ENCODE measurements around the gene BAZ2B. TPM values are rescaled to one million over a fixed set of nuclear protein-coding genes. Genes with fewer than 3 reads are reported as not detected.
"Not testable (repeated sequence)": the region's sequence is repeated elsewhere in the genome, so short reads cannot be mapped to it uniquely, and the experiment has no call there.

The BAZ2B gene, protein sequence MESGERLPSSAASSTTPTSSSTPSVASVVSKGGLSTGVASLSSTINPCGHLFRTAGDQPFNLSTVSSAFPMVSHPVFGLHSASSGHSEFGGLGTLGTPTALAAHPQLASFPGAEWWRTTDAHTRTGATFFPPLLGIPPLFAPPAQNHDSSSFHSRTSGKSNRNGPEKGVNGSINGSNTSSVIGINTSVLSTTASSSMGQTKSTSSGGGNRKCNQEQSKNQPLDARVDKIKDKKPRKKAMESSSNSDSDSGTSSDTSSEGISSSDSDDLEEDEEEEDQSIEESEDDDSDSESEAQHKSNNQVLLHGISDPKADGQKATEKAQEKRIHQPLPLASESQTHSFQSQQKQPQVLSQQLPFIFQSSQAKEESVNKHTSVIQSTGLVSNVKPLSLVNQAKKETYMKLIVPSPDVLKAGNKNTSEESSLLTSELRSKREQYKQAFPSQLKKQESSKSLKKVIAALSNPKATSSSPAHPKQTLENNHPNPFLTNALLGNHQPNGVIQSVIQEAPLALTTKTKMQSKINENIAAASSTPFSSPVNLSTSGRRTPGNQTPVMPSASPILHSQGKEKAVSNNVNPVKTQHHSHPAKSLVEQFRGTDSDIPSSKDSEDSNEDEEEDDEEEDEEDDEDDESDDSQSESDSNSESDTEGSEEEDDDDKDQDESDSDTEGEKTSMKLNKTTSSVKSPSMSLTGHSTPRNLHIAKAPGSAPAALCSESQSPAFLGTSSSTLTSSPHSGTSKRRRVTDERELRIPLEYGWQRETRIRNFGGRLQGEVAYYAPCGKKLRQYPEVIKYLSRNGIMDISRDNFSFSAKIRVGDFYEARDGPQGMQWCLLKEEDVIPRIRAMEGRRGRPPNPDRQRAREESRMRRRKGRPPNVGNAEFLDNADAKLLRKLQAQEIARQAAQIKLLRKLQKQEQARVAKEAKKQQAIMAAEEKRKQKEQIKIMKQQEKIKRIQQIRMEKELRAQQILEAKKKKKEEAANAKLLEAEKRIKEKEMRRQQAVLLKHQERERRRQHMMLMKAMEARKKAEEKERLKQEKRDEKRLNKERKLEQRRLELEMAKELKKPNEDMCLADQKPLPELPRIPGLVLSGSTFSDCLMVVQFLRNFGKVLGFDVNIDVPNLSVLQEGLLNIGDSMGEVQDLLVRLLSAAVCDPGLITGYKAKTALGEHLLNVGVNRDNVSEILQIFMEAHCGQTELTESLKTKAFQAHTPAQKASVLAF (N-terminal part only)
- total RNA-seq (2014; rRNA removed; shearing (Covaris generic)), result 29.5 and 41.5 TPM in 2 replicates
- 25.3 and 30.9 TPM in 2 replicates for polyA plus RNA-seq (2014; cell fraction: nucleus; rRNA removed)

DNA sequence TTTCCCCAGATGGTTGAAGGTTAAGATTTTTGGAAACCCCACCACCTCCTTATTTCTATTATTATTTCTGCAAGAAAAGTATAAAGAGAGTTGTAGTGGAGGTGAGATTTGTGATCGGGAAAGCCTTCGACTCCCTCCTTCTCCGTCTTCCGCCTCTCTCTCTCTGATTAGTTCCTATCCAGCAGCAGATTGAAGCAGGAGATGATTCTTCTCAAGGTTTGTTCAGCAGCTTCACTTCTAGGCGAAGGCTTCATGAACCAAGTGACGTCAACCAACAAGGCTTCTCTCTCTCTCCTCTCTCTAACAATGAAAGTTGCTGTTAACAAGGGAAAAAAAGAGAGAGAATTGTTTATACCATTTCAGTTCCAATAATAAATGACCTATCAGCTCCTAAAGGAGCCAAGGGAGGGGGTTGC lies at the start of gene BAZ2B:
TSS of gene BAZ2B (minus strand) at position 263 of the 416 bp plus-strand sequence. CDS start 137,829 bp downstream, outside the sequence.
- peak; percentile 62 for DNase-seq (ENCODE audit: extremely low read depth, low read depth)

DNA sequence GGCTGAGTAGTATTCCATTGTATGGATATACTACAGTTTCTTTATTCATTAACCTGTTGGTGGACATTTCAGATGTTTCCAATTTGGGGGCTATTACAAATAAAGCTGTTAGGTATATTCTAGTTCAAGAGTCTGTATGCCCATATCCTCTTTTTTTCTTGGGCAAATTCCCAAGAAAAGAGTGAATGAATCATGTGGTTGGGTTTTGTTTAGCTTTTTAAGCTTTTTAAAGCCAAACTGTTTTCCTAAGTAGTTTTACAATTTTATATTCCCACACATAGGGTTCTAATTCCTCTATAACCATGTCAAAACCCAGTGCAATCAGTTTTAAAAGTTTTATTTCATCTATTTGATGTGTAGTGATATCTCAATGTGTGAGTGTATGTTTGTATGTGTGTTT lies 44.9 kb upstream of the BAZ2B start:
- DNase-seq (ENCODE audit: extremely low read depth, low read depth), result no peak

DNA sequence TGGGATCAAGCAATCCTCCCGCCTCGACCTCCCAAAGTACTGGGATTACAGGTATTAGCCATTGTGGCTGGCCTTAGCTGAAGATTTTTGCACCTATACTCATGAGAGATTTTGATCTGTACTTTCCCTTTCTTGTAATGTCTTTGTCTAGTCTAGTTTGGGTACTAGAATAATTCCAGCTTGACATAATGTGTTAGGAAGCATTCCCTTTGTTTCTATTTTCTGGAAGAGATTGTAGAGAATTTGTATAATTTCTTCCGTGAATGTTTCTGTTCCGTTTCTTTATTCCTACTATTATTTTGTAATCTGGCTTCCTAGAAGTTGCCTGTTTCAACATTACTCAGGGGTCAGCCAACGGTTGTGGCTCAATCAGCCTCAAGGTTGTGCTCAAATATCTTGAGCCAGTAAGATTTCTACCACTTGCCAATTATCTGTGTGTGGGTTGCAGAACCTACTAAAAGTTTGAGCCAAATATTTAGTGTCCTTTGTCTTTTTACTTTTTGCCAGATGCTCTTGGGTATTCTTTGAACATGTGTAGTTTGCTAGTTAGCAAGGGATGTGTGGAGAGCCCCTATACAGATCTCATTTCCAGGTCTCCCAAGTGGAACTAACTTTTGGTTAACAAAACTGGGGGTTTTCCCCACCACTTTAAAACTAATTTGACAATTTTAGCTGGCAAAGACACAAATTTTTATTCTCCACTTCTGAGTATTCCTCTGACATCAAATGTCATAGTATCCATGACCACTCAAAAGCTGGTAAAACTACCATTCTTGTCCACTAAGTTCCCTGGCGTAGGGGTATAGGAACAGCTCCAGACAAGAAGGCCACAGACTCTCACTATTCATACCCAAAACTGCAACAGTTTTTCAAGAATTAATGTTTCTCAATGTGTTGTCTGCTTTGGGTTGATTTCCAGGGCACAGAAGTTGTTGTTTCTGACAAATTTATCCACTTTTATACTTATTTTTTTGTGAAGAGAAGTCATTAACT lies 42.8 kb upstream of the BAZ2B start:
- DNase-seq (ENCODE audit: extremely low read depth, low read depth), result no peak

DNA sequence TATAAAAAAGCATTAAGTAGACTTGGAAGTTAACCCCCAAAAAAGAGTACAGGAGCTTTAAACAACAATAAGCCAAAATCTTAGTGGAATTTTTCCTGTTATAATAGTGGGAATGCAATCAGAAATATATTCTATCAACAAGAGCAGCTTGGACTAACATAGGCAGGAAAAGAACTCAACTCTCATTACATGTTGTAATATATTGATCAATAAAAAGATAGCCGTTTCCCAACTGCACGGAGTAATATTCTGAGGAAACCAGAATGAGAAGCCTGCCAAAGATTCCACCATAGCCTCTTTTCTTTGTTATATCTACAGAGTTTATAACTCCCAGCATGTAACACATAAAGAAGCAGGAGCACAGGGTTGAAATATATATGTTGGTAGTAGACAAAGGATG lies 37.6 kb upstream of the BAZ2B start:
- DNase-seq (ENCODE audit: extremely low read depth, low read depth), result no peak

DNA sequence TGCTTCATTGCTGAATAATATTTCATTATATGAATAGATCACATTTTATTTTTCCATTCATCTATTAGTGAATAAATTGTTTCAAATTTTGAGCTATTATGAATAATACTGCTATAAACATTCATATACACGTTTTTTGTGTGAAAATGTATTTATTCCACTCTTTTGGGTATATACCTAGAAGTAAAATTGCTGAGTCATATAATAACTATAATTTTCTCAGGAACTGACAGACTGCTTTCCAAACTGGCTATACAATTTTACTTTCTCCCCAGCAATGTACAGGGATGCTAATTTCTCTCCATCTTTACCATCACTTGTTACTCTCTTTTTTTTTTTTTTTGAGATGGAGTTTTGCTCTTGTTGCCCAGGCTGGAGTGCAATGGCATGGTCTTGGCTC lies 35.5 kb upstream of the BAZ2B start:
- no peak for DNase-seq (ENCODE audit: extremely low read depth, low read depth)

DNA sequence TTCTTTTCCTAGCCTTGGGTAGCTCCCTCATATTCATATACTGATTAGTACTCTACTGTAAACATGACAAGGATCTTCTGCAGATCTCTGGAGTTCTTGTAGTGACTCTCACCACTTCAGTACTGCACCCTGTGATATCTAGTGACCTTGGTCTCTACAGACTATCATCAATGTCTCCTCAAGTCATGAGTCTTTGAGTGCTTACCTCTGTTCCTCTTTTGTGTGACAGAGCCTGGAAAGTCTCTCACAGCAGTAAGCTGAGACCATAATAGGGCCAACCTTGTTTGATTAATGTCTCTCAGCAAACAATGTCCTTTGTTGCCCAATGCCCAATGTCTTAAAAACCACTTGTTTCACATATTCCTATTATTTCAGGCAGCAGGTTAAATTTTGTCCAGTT lies 34.2 kb upstream of the BAZ2B start:
- no peak for DNase-seq (ENCODE audit: extremely low read depth, low read depth)

DNA sequence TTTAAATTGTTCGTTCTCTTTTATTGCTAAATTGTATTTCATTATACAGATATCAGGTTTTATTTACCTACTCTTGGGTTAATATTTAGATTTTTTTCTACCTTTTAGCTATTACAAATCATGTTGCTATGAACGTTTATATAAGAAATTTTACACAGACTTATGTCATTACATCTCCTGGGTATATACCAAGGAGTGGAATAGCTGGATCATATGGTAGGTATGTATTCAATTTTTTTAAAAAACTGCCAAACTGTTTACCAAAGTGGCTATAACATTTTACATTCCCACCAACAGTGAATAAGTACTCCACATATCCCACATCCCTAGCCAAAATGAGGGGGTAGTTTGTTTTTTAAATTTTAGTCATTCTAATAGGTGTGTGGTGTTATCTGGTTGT lies 32.3 kb upstream of the BAZ2B start:
- DNase-seq (ENCODE audit: extremely low read depth, low read depth), result no peak

DNA sequence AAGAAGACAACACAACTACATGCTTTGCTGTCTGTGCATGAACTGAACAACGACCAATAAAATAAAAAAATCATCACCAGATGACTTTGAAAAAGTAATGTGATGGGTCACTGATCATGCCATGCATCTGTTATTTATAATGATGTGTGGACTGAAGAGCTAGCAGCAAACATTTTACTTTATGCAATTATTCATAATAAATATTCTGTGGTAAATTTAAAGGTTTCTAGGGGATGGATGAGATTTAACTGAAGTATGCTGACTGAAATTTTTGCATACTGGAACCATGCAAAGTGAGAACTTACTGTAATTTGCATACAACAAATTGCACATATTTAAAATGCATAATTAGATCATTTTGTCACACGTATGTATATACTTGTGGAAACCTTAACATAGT lies 31.3 kb upstream of the BAZ2B start:
- DNase-seq (ENCODE audit: extremely low read depth, low read depth), result no peak

DNA sequence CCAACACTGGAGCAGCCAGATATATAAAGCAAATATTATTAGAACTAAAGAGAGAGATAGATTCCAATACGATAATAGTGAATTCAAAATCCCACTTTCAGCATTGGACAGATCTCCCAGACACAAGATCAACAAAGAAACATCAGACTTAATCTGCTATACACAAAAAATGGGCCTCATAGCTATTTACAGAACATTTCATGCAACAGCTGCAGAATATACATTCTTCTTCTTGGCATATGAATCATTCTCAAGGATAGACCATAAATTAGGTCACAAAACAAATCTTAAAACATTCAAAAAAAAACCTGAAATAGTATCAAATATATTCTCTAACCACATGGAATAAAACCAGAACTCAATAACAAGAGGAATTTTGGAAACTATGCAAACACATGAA lies 23.8 kb upstream of the BAZ2B start:
- DNase-seq (ENCODE audit: extremely low read depth, low read depth), result no peak

DNA sequence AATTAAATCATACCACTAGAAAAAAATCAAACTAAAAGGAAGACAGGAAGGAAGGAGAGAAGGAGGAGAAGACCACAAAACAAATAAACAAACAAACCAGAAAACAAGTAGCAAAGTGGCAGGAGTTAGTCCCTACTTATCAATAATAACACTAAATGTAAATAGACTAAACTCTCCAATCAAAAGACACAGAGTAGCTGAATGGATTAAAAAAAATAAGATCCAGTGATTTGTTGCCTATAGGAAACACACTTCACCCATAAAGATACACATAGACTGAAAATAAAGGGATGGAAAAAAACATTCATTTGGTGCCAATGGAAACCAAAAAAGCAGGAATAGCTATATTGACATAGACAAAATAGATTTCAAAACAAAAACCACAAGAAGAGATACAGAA lies 23.4 kb upstream of the BAZ2B start:
- DNase-seq (ENCODE audit: extremely low read depth, low read depth), result no peak

DNA sequence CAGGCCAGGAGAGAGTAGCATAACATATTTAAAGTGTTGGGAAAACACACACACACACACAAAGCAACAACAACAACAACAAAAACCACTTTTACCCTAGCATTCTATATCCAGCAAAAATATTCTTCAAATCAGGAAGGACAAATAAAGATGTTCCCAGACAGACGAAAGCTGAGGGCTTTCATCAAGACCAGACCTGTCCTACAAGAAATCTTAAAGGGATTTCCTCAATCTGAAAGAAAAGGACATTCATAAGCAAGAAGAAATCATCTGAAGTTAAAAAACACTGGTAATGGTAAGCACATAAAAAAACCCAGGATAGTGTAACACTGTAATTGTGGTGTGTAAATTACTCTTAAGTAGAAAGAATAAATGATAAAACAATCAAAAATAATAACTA lies 22.7 kb upstream of the BAZ2B start:
- DNase-seq (ENCODE audit: extremely low read depth, low read depth), result no peak

DNA sequence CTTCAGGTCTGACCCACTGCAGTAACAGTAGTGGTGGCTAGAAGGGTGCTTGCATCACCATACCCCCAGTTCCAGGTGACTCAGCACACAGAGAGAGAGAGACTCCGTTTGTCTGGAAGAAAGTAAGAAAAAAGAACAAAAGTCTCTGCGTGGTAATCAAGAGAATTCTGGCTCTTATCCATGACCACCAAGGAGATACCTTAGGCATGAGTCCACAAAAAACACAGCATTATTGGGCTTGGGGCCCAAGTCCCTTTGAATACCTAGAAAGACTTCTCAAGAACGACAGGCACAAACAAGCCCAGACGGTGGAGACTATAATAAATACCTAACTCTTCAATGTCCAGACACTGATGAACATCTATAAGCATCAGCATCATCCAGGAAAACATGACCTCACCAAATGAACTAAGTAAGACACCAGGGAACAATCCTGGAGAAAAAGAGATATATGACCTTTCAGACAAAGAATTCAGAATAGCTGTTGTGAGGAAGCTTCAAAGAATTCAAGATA lies 21.7 kb upstream of the BAZ2B start:
- DNase-seq (ENCODE audit: extremely low read depth, low read depth), result no peak

DNA sequence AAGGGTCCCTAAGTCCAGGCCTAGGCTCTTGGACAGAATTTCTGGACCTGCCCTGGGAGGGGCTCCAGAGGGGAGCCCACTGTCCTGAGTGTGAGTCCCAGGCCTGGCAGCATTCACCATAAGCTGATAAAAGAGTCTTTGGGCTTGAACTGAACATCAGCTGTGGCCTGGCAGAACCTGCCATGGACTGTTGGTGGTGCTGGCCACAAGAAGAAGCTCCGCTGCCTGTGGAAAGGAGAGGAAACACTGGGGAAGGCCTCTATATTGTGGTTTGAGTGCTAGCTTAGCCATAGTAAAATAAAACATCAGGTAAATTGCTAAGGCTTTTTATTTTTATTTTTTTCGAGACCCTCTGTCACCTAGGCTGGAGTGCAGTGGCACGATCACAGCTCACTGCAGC lies 20.9 kb upstream of the BAZ2B start:
- no peak for DNase-seq (ENCODE audit: extremely low read depth, low read depth)

DNA sequence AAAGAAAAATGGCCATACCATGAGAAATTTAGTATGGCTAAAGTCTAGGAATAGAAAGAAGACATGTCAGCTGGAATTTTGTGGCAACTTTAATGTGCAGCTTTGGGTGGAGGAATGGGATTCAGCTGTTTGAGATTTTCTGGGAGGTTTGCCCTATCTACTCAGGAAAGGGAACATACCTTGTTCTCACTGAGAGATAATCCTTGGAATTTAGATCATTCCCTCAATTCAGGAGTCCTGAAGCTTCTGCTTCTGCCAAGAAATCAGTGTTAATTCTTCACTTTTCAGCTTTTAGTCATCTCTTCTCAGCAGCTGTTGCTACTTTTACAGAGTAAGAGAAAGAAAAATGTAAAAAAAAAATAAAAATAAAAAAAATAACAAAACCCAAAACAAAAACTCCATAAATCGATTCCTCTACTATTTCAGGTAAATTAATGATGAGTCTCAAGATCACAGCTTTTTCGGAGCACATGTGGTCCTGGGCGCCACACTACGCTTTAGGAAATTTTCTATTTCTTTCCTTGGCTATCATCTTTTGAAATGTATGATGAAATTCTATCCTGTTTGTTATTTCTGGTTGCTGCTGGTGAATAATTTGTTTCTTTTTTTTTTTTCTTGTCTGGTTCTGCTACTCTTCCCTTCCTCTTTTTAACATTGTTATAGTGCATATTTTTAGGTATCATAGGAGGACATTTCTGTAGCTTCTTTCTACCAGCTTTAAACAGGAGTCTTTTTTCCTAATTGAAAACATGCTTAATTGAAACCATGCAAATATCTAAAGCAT lies 18.9 kb upstream of the BAZ2B start:
- DNase-seq (ENCODE audit: extremely low read depth, low read depth), result no peak

DNA sequence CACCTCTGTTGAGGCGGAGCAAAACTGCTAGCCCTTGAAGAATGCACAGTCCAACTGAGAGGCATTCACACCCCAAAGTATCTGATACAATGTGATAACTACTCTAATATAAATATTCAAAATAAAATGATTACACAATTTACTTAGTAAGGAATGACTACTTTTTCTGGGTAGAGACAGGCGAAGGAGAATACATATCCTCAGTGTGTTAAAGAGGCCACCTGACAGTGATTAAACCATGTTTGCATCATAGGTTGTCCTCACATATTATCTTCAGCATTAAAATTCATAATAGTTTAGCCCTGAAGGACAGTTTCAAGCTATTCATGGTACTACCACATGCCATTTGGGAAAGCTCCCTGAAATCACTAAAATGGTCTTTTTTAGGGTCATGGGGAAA lies 16.9 kb upstream of the BAZ2B start:
- DNase-seq (ENCODE audit: extremely low read depth, low read depth), result no peak

DNA sequence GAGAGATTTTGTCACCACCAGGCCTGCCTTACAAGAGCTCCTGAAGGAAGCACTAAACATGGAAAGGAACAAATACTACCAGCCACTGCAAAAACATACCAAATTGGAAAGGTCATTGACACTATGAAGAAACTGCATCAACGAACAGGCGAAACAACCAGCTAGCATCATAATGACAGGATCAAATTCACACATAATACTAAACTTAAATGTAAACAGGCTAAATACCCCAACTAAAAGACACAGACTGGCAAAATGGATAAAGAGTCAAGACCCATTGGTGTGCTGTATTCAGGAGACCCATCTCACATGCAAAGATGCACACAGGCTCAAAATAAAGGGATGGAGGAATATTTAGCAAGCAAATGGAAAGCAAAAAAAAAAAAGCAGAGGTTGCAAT lies 9.3 kb upstream of the BAZ2B start:
- DNase-seq (ENCODE audit: extremely low read depth, low read depth), result not testable (repeated sequence)

DNA sequence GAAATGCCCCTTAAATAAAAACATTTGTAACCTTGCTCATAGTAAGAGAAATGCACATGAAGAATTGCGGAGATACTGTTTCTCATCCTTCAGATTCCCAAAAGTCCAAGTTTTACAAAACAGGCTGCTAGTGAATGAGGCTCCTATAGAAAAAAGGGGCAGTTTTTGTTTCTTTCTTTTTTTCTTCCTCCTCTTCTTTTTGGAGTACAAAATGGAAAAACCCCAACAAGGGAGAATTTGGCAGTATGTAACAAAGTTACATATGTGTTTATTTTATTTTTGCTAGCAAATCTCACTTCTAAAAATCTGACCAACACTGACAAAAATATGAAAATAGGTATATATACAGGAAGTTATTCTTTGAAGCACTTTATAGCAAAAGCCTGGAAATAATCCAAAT lies 7.1 kb upstream of the BAZ2B start:
- no peak for DNase-seq (ENCODE audit: extremely low read depth, low read depth)

DNA sequence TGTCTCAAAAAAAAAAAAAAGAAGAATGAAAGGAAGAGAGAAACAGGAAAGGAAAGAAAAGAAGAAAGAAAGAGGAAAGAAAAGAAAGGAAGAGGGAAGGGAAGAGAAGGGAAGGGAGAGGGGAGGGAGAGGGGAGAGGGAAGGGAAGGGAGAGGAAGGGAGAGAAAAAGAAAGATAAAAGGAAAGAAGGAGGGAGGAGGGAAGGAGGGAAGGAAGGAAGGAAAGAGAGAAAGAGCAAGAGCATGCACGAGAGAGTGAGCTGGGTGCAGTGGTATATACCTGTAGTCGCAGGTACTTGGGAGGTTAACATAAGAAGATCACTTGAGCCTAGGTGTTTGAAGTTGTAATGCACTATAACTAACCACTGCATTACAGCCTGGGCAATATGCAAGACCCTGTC lies 6.6 kb upstream of the BAZ2B start:
- no peak for DNase-seq (ENCODE audit: extremely low read depth, low read depth)

DNA sequence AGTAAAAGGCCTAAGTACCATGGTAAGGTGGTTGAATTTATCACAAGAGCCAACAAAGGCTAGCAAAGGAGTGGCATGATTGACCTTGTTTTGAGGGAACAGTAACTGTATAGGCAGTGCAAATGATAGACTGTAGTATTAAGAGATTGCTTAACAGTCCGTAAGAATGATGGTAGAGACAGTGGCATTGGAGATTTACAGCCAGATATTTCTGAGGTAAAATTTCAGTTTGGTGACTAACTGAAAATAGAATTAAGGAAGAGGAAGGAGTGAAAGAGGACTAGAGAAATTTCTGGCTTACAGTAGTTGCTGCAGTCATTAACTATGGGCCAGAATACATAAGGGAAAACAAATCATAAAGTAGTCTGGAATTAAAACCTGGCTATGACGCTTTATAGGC lies 4.4 kb upstream of the BAZ2B start:
- DNase-seq (ENCODE audit: extremely low read depth, low read depth), result no peak

Measured in NCI-H460 (cell line).